PC-9 (cell line): Measurements from ENCODE around the gene RBMS3. TPM values are rescaled to one million over a fixed set of nuclear protein-coding genes. Genes with fewer than 3 reads are reported as not detected.

Experiments used
- BruUV-seq: library from RNA; stranded (reverse); fragments of 400-500 nt; replicated peaks from 2 replicates; lab custom pipeline; 2021; lab: Mats Ljungman, UMichigan
- CTCF ChIA-PET: fragments of 300-600 bp; sonication (Branson Sonifier 250); formaldehyde crosslinking; loops from one replicate; lab custom pipeline; 2022; ENCODE audit warnings: antibody characterized with exemption; lab: Charles Lee
- POLR2A ChIA-PET: fragments of 300-600 bp; sonication (Branson Sonifier 250); formaldehyde crosslinking; loops from one replicate; lab custom pipeline; 2022; ENCODE audit warnings: antibody characterized with exemption; ENCODE audit not compliant: unreplicated experiment; lab: Charles Lee
- DNase-seq, 2 experiments: peaks; one replicate each; pipeline versions ENCODE4 v3.0.0 to v3.0.0-alpha.2; 2015 to 2022; ENCODE audit warnings: mixed read lengths in 1 of 2
- H2AFZ ChIP-seq: fragments of 200-600 bp; sonication (generic); 2 replicates; pipeline ENCODE4 v1.8.1; 2017; ENCODE audit warnings: antibody characterized with exemption
- H3F3A ChIP-seq: fragments of 200-600 bp; sonication (generic); 2 replicates; pipeline ENCODE4 v1.8.1; 2017; ENCODE audit warnings: antibody characterized with exemption, mild to moderate bottlenecking, low read depth; ENCODE audit not compliant: insufficient read depth
- H3K27ac ChIP-seq: fragments of 200-600 bp; sonication (generic); 2 replicates; pipeline ENCODE4 v1.6.1; 2016; ENCODE audit warnings: mixed run types
- H3K27me3 ChIP-seq: fragments of 200-600 bp; sonication (generic); 2 replicates; pipeline ENCODE4 v1.6.1; 2016; ENCODE audit warnings: low read depth, mixed run types; ENCODE audit not compliant: insufficient read depth
- H3K36me3 ChIP-seq: fragments of 200-600 bp; sonication (generic); 2 replicates; pipeline ENCODE4 v1.6.1; 2016; ENCODE audit warnings: low read depth, mixed run types
- H3K4me1 ChIP-seq: fragments of 200-600 bp; sonication (generic); replicated peaks from 2 replicates; pipeline ENCODE4 v1.6.1; 2016; ENCODE audit warnings: mixed run types; ENCODE audit not compliant: insufficient read depth
- H3K4me2 ChIP-seq: fragments of 200-600 bp; sonication (generic); 2 replicates; pipeline ENCODE4 v1.6.1; 2017; ENCODE audit warnings: mixed run types
- H3K4me3 ChIP-seq: fragments of 200-600 bp; sonication (generic); 2 replicates; pipeline ENCODE4 v1.6.1; 2016; ENCODE audit warnings: mixed run types
- H3K79me2 ChIP-seq: fragments of 200-600 bp; sonication (generic); 2 replicates; pipeline ENCODE4 v1.6.1; 2017; ENCODE audit warnings: low read depth, mixed run types
- H3K9me2 ChIP-seq: fragments of 200-600 bp; sonication (generic); 2 replicates; pipeline ENCODE4 v1.8.1; 2017; ENCODE audit warnings: mild to moderate bottlenecking; ENCODE audit not compliant: insufficient read depth
- H3K9me3 ChIP-seq: fragments of 200-600 bp; sonication (generic); 2 replicates; pipeline ENCODE4 v1.8.1; 2016; ENCODE audit warnings: low read depth; ENCODE audit not compliant: insufficient read depth
- H4K20me1 ChIP-seq: fragments of 200-600 bp; sonication (generic); 2 replicates; pipeline ENCODE4 v1.8.1; 2017; ENCODE audit not compliant: insufficient read depth
- CTCF ChIP-seq: fragments of 200-600 bp; sonication (generic); conservative IDR thresholded peaks from 2 replicates; pipeline ENCODE4 v1.6.1; 2017; ENCODE audit warnings: mixed run types, antibody characterized with exemption, mild to moderate bottlenecking, moderate library complexity
- EZH2 ChIP-seq: fragments of 200-600 bp; sonication (generic); IDR thresholded peaks from 2 replicates; pipeline ENCODE4 v1.8.0; 2017; ENCODE audit warnings: antibody characterized with exemption, low read depth
- intact Hi-C: fragments of 100-400 bp; cut with micrococcal nuclease; formaldehyde crosslinking; loops from one replicate; pipeline ENCODE4 v1.10.0; 2022; ENCODE audit not compliant: unreplicated experiment
- total RNA-seq: library from RNA; stranded (reverse); gene quantifications from 2 replicates; pipeline ENCODE4 v1.2.3, GENCODE V29; 2021

Gene RBMS3
- total RNA-seq, 1 experiment from 2014 or later: 3.5 TPM

- intact Hi-C loops: loop anchor here (1.0 to 2.0 kb wide), 3 partner anchors 64 to 629 kb away; partner anchors contain the start of gene RBMS3
- H3K36me3 ChIP-seq: no peaks in the 10 kb centered on the region
- H3F3A ChIP-seq: 0 out of 2 replicates have a peak, but pooled peaks cover 4% of the 10 kb centered on the region
- POLR2A ChIA-PET: no interaction called here
- peaks cover 28% of the 10 kb centered on the region for H3K4me1 ChIP-seq
- H3K4me3 ChIP-seq: no peak overlapping the region
- H3K9me2 ChIP-seq: no peaks in the 10 kb centered on the region
- peak overlapping the region; percentile 45 for H3K4me2 ChIP-seq
- no peaks in the 10 kb centered on the region; the same call in 1 of the 2 replicates for H3K9me3 ChIP-seq
- no peak for DNase-seq
- no peak overlapping the region for H2AFZ ChIP-seq
- H4K20me1 ChIP-seq: no peaks in the 10 kb centered on the region
- H3K27me3 ChIP-seq: no peaks in the 10 kb centered on the region
- H3K79me2 ChIP-seq: no peaks in the 10 kb centered on the region
- peak overlapping the region; percentile 65 for H3K27ac ChIP-seq
- BruUV-seq: no TSS peak
- TF ChIP-seq CTCF (no peak), EZH2 (no peak)
- CTCF ChIA-PET: no interaction called here
Observed at GRCh38 chr3:29694331-29694730, 413.5 kb downstream of the RBMS3 start.

- POLR2A ChIA-PET: interaction anchor here (0.6 kb wide), 1 partner anchor 73 kb away, joined by 4 read pairs; no protein-coding TSS in a partner anchor
- H3K9me2 ChIP-seq: no peaks in the 10 kb centered on the region
- no TSS peak for BruUV-seq
- H3K27me3 ChIP-seq: no peaks in the 10 kb centered on the region
- peak; percentile 43 to 85 for DNase-seq
- 0 out of 2 replicates have a peak, but pooled peaks cover 4% of the 10 kb centered on the region for H3F3A ChIP-seq
- intact Hi-C loops: loop anchor here (1.0 to 2.0 kb wide), 3 partner anchors 64 to 629 kb away; partner anchors contain the start of gene RBMS3
- H3K9me3 ChIP-seq: no peaks in the 10 kb centered on the region; the same call in 1 of the 2 replicates
- no peak overlapping the region for H3K4me3 ChIP-seq
- no peaks in the 10 kb centered on the region for H4K20me1 ChIP-seq
- H3K27ac ChIP-seq: peak overlapping the region; percentile 78
- H3K79me2 ChIP-seq: no peaks in the 10 kb centered on the region
- peak overlapping the region; percentile 45; the same call in 1 of the 2 replicates for H3K4me2 ChIP-seq
- TF ChIP-seq EZH2 (no peak), CTCF (no peak)
- CTCF ChIA-PET: no interaction called here
- no peak overlapping the region for H2AFZ ChIP-seq
- H3K4me1 ChIP-seq: peaks cover 28% of the 10 kb centered on the region
- no peaks in the 10 kb centered on the region for H3K36me3 ChIP-seq
Observed at GRCh38 chr3:29694783-29695182, 413.9 kb downstream of the RBMS3 start.

GRCh38 chr3:29695201-29695600 lies 414.3 kb downstream of the RBMS3 start:
- DNase-seq: no peak
- H4K20me1 ChIP-seq: no peaks in the 10 kb centered on the region
- H3K4me1 ChIP-seq: peaks cover 28% of the 10 kb centered on the region
- H3K36me3 ChIP-seq: no peaks in the 10 kb centered on the region
- BruUV-seq: TSS peak; percentile 45
- intact Hi-C loops: loop anchor here (2.0 kb wide), 1 partner anchor 414 kb away; the partner anchor contains the start of gene RBMS3
- 0 out of 2 replicates have a peak, but pooled peaks cover 4% of the 10 kb centered on the region for H3F3A ChIP-seq
- H3K4me2 ChIP-seq: peak overlapping the region; percentile 33; the same call in 1 of the 2 replicates
- H3K27me3 ChIP-seq: no peaks in the 10 kb centered on the region
- TF ChIP-seq CTCF (no peak), EZH2 (no peak)
- no peaks in the 10 kb centered on the region for H3K9me2 ChIP-seq
- no peaks in the 10 kb centered on the region for H3K79me2 ChIP-seq
- ChIA-PET CTCF (no interaction called here), POLR2A (interaction anchor here (0.6 kb wide), 1 partner anchor 73 kb away, joined by 4 read pairs; no protein-coding TSS in a partner anchor)
- no peaks in the 10 kb centered on the region; the same call in 1 of the 2 replicates for H3K9me3 ChIP-seq
- H2AFZ ChIP-seq: peak overlapping the region; percentile 30; the same call in 1 of the 2 replicates
- no peak overlapping the region for H3K4me3 ChIP-seq
- H3K27ac ChIP-seq: peak overlapping the region; percentile 78
